ENCODE results near the gene ARL8A. TPM values are rescaled to one million over a fixed set of nuclear protein-coding genes. Genes with fewer than 3 reads are reported as not detected.
A peak's percentile ranks its signal among the peaks of the same experiment; 100 is the strongest.

The ARL8A gene
- total and polyA plus RNA-seq, 2 of the 4 experiments (the other 2 are of a cell fraction): 18.1 to 30.7 TPM

DNA sequence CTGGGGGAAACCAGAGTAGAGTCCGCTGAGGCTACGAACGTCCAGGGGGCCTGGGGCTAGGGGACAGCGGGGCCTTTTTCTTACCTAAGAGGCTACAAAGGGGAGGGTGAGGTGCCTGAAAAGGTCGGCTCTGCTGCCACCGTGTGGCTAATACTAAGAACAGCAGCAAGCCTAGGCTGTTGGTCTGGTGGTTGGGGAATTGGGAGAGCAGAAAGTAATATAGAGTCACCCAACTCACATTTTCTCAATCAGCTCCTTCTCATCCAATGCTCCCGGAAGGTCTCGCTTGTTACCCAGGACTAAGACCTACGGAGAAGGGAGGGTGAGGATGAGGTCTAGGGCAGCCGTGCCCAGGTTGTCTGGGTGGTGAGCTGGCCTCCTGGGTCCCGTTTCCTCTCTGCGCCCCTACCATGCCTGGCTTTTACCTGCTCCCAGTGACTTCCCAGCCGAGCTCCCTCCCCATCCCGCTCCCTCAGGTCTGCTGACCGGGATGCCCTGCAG is 9.3 kb downstream of the ARL8A start:
- Histone ChIP-seq H3K4me2 (ENCODE audit: low read depth, low read length) (no peak overlapping the region), H3K9me3 (ENCODE audit: control insufficient read depth, insufficient read depth, low read length) (no peaks in the 10 kb centered on the region), H3K23ac (ENCODE audit: low read depth, low read length) (no peak overlapping the region), H4K91ac (ENCODE audit: insufficient read depth, low read depth, low read length) (no peak overlapping the region), H2BK5ac (ENCODE audit: low read depth, low read length, poor library complexity, severe bottlenecking) (no peak overlapping the region), H3K18ac (ENCODE audit: low read depth, low read length) (no peak overlapping the region), H3K4me3 (ENCODE audit: insufficient read depth, low read depth, low read length) (no peak overlapping the region), H3K36me3 (ENCODE audit: control insufficient read depth, insufficient read depth, low read length) (peaks cover 43% of the 10 kb centered on the region), H3K79me1 (ENCODE audit: low read depth in 1 of 2, low read length in 2 of 2) (peaks cover 10 to 31% of the 10 kb centered on the region in 2 experiments; a peak in 3 of 4 replicates), H2AK5ac (ENCODE audit: low read depth, low read length) (peak overlapping the region; percentile 21; the same call in 1 of the 2 replicates), H2AK9ac (replicated peaks; ENCODE audit: low read depth, low read length, poor library complexity) (no peak overlapping the region), H3K27ac (ENCODE audit: insufficient read depth, low read length) (no peak overlapping the region), H2BK15ac (ENCODE audit: low read depth, low read length) (no peak overlapping the region), H3K9ac (ENCODE audit: low read depth, low read length) (no peak overlapping the region), H4K5ac (ENCODE audit: low read depth, low read length) (no peak overlapping the region), H2BK20ac (ENCODE audit: low read depth, low read length) (no peak overlapping the region), H4K8ac (ENCODE audit: low read depth in 2 of 2, low read length in 2 of 2) (no peak overlapping the region), H3K4me1 (ENCODE audit: control insufficient read depth, insufficient read depth, low read length) (0 out of 2 replicates have a peak, but pooled peaks cover 1% of the 10 kb centered on the region), H3K9me1 (ENCODE audit: insufficient read depth, low read length) (0 out of 2 replicates have a peak, but pooled peaks cover 5% of the 10 kb centered on the region), H4K20me1 (ENCODE audit: insufficient read depth, low read length) (peaks cover 53% of the 10 kb centered on the region), H3K14ac (replicated peaks; ENCODE audit: low read depth, low read length) (no peak overlapping the region), H2AFZ (replicated peaks; ENCODE audit: low read length, poor library complexity) (no peak overlapping the region), H3K56ac (ENCODE audit: extremely low read depth, insufficient read depth, low read length) (no peak overlapping the region), H3K4ac (ENCODE audit: low read depth, low read length) (no peak overlapping the region), H3K27me3 (ENCODE audit: control insufficient read depth, insufficient read depth, low read length) (no peaks in the 10 kb centered on the region), H2BK120ac (ENCODE audit: low read depth, low read length) (no peak overlapping the region)
- CTCF ChIA-PET: interaction anchor here (1.5 to 1.6 kb wide), 2 partner anchors 12 to 22 kb away, joined by 4 to 5 read pairs; partner anchors contain the start of gene GPR37L1
- DNase-seq (peak; percentile 54), ATAC-seq (ENCODE audit: low read depth) (peak; percentile 93)
- dilution Hi-C loops (cut with HindIII; ENCODE audit: low sequenced_read_pairs, unreplicated experiment): no loop called here
- intact Hi-C loops (cut with micrococcal nuclease): loop anchor here (1.0 to 5.0 kb wide), 2 partner anchors 13 to 128 kb away; partner anchors contain the start of gene GPR37L1
- TF ChIP-seq MAFK (IDR thresholded peaks at IDR 0.05; ENCODE audit: low read depth, low read length): no peak
- TF ChIP-seq CTCF (conservative IDR thresholded peaks at IDR 0.05; ENCODE audit: low read depth, low read length): peak; percentile 78
- TF ChIP-seq, protein P1, sequence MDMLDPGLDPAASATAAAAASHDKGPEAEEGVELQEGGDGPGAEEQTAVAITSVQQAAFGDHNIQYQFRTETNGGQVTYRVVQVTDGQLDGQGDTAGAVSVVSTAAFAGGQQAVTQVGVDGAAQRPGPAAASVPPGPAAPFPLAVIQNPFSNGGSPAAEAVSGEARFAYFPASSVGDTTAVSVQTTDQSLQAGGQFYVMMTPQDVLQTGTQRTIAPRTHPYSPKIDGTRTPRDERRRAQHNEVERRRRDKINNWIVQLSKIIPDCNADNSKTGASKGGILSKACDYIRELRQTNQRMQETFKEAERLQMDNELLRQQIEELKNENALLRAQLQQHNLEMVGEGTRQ (IDR thresholded peaks at IDR 0.05; ENCODE audit: low read depth, low read length): no peak
- no peak for TF ChIP-seq BHLHE40 (IDR thresholded peaks at IDR 0.05; ENCODE audit: low read depth, low read length)
- TF ChIP-seq POLR2A (IDR thresholded peaks at IDR 0.05; ENCODE audit: low read depth, low read length): no peak
- TF ChIP-seq FOS (IDR thresholded peaks at IDR 0.05; ENCODE audit: low read depth, low read length): no peak
- no peak for TF ChIP-seq ELK1 (IDR thresholded peaks at IDR 0.05; ENCODE audit: borderline replicate concordance, low read depth, low read length)
- no peak for TF ChIP-seq RCOR1 (IDR thresholded peaks at IDR 0.05; ENCODE audit: insufficient replicate concordance, low read length)
- TF ChIP-seq MAZ (IDR thresholded peaks at IDR 0.05; ENCODE audit: borderline replicate concordance, low read depth, low read length): no peak
- no peak for TF ChIP-seq CEBPB (IDR thresholded peaks at IDR 0.05; ENCODE audit: low read depth, low read length)
- peak; percentile 51 for TF ChIP-seq SMC3 (IDR thresholded peaks at IDR 0.05; ENCODE audit: low read depth, low read length)
- peak; percentile 72 for TF ChIP-seq RAD21 (IDR thresholded peaks at IDR 0.05; ENCODE audit: low read length)
- no peak for TF ChIP-seq MXI1 (IDR thresholded peaks at IDR 0.05; ENCODE audit: borderline replicate concordance, low read depth, low read length)
- TF ChIP-seq NFE2L2 (IDR thresholded peaks at IDR 0.05; ENCODE audit: low read depth, low read length): no peak
- TF ChIP-seq CHD1 (IDR thresholded peaks at IDR 0.05; ENCODE audit: low read depth, low read length): no peak
- WGBS, 2 experiments (ENCODE audit: extremely low coverage in 2 of 2, insufficient read length in 1 of 2): no CpG with 5 or more reads among the region's 15 CpGs
- in situ Hi-C loops (cut with MboI; ENCODE audit: low sequenced_read_pairs): loop anchor here (25.0 kb wide), 1 partner anchor 598 kb away; the partner anchor contains the start of gene NAV1
- POLR2A ChIA-PET (ENCODE audit: unreplicated experiment): no interaction called here
- BruUV-seq (replicated peaks): no TSS peak

Data from IMR-90 (cell line).